Measurements from ENCODE around the gene VMA21. TPM values are rescaled to one million over a fixed set of nuclear protein-coding genes. Genes with fewer than 3 reads are reported as not detected.

VMA21 gene
- total and polyA plus RNA-seq, 2 donors (not counting 3 experiments of a cell fraction or from before 2014, with no cell fraction given) = 12.7 to 34.2 TPM

DNA sequence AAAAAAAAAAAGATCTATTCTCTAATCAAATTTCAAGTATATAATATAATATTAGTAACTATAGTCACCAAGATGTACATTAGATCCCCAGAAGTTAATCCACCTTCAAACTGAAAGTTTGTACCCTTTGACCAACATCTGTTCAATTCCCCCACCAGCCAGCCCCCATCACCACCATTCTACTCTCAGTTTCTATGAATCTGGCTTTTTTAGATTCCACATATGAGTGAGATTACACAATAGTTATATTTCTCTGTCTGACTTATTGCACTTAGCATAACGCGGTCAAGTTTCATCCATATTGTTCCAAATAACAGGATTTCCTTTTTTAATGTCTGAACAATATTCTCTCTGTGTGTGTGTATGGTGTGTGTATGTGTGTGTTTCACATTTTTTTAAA, 33.7 kb upstream of the VMA21 start:
- H3K36me3 ChIP-seq (ENCODE audit: control insufficient read depth in 2 of 2, extremely low read depth in 1 of 2, insufficient read depth in 2 of 2, low read length in 2 of 2) = no peaks in the 10 kb centered on the region
- ChIA-PET CTCF (no interaction called here), POLR2A (no interaction called here)
- H3K9ac ChIP-seq (replicated peaks; ENCODE audit: extremely low read depth, insufficient read depth, low read length) = no peak overlapping the region
- FAIRE-seq = no peak
- BruUV-seq (replicated peaks) = no TSS peak
- intact Hi-C loops (cut with micrococcal nuclease) (no loop called here), dilution Hi-C loops (cut with MboI; ENCODE audit: extremely low pct_ligation_motif_present, low sequenced_read_pairs) (no loop called here)
- no peaks in the 10 kb centered on the region for H3K4me1 ChIP-seq (ENCODE audit: control insufficient read depth, extremely low read depth, insufficient read depth, low read length)
- no peaks in the 10 kb centered on the region for H3K9me1 ChIP-seq (replicated peaks; ENCODE audit: control insufficient read depth, extremely low read depth, insufficient read depth, low read length)
- H3K27ac ChIP-seq (ENCODE audit: insufficient read depth, low read depth, low read length) = no peak overlapping the region
- H4K20me1 ChIP-seq (replicated peaks; ENCODE audit: control insufficient read depth, extremely low read depth, insufficient read depth, low read length) = no peaks in the 10 kb centered on the region
- no peaks in the 10 kb centered on the region for H3K79me2 ChIP-seq (ENCODE audit: control insufficient read depth, insufficient read depth, low read length)
- TF ChIP-seq MYC (IDR thresholded peaks at IDR 0.05; ENCODE audit: low read depth, low read length) (no peak), EZH2 (IDR thresholded peaks at IDR 0.05; ENCODE audit: borderline replicate concordance, low read depth, low read length, severe bottlenecking) (no peak)
- TF ChIP-seq, protein P1, sequence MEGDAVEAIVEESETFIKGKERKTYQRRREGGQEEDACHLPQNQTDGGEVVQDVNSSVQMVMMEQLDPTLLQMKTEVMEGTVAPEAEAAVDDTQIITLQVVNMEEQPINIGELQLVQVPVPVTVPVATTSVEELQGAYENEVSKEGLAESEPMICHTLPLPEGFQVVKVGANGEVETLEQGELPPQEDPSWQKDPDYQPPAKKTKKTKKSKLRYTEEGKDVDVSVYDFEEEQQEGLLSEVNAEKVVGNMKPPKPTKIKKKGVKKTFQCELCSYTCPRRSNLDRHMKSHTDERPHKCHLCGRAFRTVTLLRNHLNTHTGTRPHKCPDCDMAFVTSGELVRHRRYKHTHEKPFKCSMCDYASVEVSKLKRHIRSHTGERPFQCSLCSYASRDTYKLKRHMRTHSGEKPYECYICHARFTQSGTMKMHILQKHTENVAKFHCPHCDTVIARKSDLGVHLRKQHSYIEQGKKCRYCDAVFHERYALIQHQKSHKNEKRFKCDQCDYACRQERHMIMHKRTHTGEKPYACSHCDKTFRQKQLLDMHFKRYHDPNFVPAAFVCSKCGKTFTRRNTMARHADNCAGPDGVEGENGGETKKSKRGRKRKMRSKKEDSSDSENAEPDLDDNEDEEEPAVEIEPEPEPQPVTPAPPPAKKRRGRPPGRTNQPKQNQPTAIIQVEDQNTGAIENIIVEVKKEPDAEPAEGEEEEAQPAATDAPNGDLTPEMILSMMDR (IDR thresholded peaks at IDR 0.05; ENCODE audit: extremely low read depth in 1 of 2, insufficient read depth in 1 of 2, low read depth in 1 of 2, low read length in 2 of 2) = no peak
- peaks cover 0 to 3% of the 10 kb centered on the region in 2 experiments for H3K27me3 ChIP-seq (ENCODE audit: control insufficient read depth in 2 of 2, insufficient read depth in 2 of 2, low read length in 2 of 2)
- H3K4me3 ChIP-seq (replicated peaks in 1 of 3; ENCODE audit: insufficient read depth in 1 of 3, low read depth in 1 of 3, low read length in 3 of 3) = no peak overlapping the region
- no peaks in the 10 kb centered on the region for H3K9me3 ChIP-seq (replicated peaks; ENCODE audit: control insufficient read depth, insufficient read depth, low read length)
- DNase-seq (ENCODE audit: low read depth, low spot score) = no peak
- no peak overlapping the region for H2AFZ ChIP-seq (ENCODE audit: low read depth, low read length)
- H3K4me2 ChIP-seq (ENCODE audit: insufficient read depth, low read length) = no peak overlapping the region

- H4K20me1 ChIP-seq (replicated peaks; ENCODE audit: control insufficient read depth, extremely low read depth, insufficient read depth, low read length) = no peaks in the 10 kb centered on the region
- CTCF ChIA-PET = interaction anchor here (0.6 kb wide), 1 partner anchor 139 kb away, joined by 3 read pairs; no protein-coding TSS in a partner anchor
- H3K27me3 ChIP-seq (ENCODE audit: control insufficient read depth in 2 of 2, insufficient read depth in 2 of 2, low read length in 2 of 2) = no peaks in the 10 kb centered on the region
- dilution Hi-C loops (cut with MboI; ENCODE audit: extremely low pct_ligation_motif_present, low sequenced_read_pairs) (no loop called here), intact Hi-C loops (cut with micrococcal nuclease) (no loop called here)
- H3K27ac ChIP-seq (ENCODE audit: insufficient read depth, low read depth, low read length) = no peak overlapping the region
- no peaks in the 10 kb centered on the region for H3K9me1 ChIP-seq (replicated peaks; ENCODE audit: control insufficient read depth, extremely low read depth, insufficient read depth, low read length)
- no peak overlapping the region for H3K4me3 ChIP-seq (replicated peaks in 1 of 3; ENCODE audit: insufficient read depth in 1 of 3, low read depth in 1 of 3, low read length in 3 of 3)
- no peaks in the 10 kb centered on the region for H3K79me2 ChIP-seq (ENCODE audit: control insufficient read depth, insufficient read depth, low read length)
- DNase-seq (ENCODE audit: low read depth, low spot score) (no peak), FAIRE-seq (no peak)
- H2AFZ ChIP-seq (ENCODE audit: low read depth, low read length) = no peak overlapping the region
- no peaks in the 10 kb centered on the region for H3K9me3 ChIP-seq (replicated peaks; ENCODE audit: control insufficient read depth, insufficient read depth, low read length)
- POLR2A ChIA-PET = no interaction called here
- H3K4me2 ChIP-seq (ENCODE audit: insufficient read depth, low read length) = no peak overlapping the region
- H3K9ac ChIP-seq (replicated peaks; ENCODE audit: extremely low read depth, insufficient read depth, low read length) = no peak overlapping the region
- no peaks in the 10 kb centered on the region for H3K36me3 ChIP-seq (ENCODE audit: control insufficient read depth in 2 of 2, extremely low read depth in 1 of 2, insufficient read depth in 2 of 2, low read length in 2 of 2)
- no peak for TF ChIP-seq POLR2A (IDR thresholded peaks at IDR 0.05; ENCODE audit: low read depth, low read length)
- no TSS peak for BruUV-seq (replicated peaks)
- H3K4me1 ChIP-seq (ENCODE audit: control insufficient read depth, extremely low read depth, insufficient read depth, low read length) = no peaks in the 10 kb centered on the region
These were observed 31.4 kb upstream of the VMA21 start for GRCh38 chrX:151365579-151365978.
